ENCODE data around the gene KLF1.

Gene KLF1

DNA sequence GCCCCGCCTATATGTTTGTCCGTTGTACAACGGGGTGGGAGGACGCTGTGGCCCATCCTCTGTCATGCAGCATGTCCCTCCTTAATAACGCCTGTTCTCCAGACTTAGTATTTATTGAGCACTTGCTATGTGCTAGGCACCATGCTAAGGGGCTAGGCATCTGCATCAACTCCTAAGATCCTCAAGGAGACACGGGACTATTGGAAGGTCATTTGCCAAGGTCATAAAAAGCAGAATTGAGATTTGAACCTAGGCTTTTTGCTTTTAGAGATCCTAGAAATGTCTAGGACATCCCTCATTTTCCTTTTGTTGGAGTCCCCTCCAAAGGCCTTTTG is 50.5 kb downstream of the KLF1 start:
- DNase-seq: no peak

DNA sequence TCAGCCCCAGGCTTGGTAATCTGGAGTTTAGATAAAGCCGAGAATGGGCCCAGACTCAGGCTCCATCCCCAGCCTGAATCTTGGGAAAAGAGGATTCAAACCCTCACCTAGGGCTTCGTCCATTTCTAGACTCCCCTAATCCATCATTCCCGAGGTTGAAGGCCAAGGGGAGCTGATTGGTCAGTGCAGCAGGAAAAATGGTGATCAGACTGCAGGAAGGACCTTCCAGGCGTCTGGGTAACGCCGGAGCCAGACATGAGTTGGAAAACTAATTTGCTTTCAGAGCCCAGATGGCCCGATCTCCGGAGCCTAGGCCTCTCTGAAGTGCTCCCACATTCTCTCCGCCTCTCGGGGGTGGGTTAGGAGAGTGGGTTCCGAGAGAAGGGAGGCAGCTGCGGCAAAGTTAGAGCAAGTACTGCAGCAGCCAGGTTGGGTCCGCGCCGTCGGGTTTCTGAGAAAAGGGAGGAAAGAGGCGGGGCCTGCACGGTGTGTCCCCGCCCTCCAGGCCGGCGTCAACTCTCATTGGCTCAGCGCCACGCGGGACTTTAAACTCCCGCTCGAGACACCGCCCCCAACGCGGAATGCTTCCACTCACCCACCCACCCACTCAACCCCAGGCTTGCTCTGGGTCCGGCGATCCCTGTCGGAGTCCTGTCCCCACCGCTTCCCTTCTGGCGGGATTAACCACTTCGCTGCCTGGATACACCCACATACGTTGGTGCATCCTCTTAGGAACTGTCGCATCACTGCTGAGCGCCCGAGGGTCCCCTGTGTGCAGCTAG is 51.8 kb downstream of the KLF1 start:
- no peak for DNase-seq

DNA sequence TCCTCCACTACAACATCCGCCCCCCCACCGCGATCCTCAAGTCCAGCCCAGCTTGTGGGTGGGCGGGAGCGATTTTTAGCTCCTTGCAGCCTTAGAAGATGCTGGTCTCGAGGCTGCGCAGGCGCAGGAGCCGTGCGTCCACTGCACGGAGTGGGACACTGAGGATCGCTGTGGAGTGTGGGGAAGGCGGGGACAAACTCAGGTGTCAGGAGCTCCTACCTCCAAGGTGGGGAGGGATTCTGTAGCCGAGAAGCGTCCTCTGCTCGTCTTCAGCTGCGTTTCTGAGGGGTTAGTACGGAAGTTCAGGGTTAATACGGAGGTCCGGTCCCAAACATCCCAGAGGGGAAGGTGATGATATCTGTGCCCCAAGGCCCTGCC is 52.4 kb downstream of the KLF1 start, which contains the start of gene RTBDN:
Gene RTBDN (minus strand): TSS at position 14 of the 378 bp plus-strand sequence. CDS start 4,600 bp downstream, outside the sequence.
- no peak for DNase-seq
